ENCODE measurements around the gene DGKQ. TPM values are rescaled to one million over a fixed set of nuclear protein-coding genes. Genes with fewer than 3 reads are reported as not detected.

The DGKQ gene
- total and polyA plus RNA-seq, 2 of the 8 experiments (the other 6 are each of a cell fraction or from before 2014, with no cell fraction given) = 7.3 to 9.7 TPM

DNA sequence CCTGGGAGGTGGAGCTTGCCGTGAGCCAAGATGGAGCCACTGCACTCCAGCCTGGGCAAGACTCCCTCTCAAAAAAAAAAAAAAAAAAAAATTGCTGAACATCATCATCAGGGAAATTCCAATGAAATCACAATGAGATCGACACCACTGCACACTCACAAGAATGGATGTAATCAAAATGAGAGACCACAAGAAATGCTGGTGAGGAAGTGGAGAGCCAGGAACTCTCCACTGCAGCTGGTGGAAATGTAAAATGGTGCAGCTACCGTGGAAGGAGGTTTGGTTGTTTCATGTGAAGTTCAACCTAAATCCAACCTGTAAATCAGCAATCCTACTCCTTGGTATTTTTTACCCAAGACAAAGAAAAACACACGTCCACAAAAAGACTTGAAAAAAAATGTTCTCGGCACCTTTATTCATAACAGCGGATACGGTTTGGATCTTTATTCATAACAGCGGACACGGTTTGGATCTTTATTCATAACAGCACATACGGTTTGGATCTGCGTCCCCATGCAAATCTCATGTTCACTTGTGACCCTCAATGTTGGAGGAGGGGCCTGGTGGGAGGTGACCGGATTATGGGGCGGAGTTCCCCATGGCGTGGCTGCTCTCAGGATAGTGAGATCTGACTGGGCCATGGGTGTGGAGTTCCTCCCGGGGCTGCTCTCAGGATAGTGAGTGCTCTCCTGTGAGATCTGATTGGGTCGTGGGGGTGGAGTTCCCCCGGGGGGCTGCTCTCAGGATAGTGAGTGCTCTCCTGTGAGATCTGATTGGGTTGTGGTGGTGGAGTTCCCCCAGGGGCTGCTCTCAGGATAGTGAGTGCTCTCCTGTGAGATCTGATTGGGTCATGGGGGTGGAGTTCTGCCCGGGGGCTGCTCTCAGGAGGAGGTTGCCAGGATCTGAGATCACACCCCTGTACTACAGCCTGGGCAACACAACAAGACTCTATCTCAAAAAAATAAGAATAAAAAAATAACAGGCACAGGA is 49.0 kb downstream of the DGKQ start (continued):
- TF ChIP-seq, protein P1, sequence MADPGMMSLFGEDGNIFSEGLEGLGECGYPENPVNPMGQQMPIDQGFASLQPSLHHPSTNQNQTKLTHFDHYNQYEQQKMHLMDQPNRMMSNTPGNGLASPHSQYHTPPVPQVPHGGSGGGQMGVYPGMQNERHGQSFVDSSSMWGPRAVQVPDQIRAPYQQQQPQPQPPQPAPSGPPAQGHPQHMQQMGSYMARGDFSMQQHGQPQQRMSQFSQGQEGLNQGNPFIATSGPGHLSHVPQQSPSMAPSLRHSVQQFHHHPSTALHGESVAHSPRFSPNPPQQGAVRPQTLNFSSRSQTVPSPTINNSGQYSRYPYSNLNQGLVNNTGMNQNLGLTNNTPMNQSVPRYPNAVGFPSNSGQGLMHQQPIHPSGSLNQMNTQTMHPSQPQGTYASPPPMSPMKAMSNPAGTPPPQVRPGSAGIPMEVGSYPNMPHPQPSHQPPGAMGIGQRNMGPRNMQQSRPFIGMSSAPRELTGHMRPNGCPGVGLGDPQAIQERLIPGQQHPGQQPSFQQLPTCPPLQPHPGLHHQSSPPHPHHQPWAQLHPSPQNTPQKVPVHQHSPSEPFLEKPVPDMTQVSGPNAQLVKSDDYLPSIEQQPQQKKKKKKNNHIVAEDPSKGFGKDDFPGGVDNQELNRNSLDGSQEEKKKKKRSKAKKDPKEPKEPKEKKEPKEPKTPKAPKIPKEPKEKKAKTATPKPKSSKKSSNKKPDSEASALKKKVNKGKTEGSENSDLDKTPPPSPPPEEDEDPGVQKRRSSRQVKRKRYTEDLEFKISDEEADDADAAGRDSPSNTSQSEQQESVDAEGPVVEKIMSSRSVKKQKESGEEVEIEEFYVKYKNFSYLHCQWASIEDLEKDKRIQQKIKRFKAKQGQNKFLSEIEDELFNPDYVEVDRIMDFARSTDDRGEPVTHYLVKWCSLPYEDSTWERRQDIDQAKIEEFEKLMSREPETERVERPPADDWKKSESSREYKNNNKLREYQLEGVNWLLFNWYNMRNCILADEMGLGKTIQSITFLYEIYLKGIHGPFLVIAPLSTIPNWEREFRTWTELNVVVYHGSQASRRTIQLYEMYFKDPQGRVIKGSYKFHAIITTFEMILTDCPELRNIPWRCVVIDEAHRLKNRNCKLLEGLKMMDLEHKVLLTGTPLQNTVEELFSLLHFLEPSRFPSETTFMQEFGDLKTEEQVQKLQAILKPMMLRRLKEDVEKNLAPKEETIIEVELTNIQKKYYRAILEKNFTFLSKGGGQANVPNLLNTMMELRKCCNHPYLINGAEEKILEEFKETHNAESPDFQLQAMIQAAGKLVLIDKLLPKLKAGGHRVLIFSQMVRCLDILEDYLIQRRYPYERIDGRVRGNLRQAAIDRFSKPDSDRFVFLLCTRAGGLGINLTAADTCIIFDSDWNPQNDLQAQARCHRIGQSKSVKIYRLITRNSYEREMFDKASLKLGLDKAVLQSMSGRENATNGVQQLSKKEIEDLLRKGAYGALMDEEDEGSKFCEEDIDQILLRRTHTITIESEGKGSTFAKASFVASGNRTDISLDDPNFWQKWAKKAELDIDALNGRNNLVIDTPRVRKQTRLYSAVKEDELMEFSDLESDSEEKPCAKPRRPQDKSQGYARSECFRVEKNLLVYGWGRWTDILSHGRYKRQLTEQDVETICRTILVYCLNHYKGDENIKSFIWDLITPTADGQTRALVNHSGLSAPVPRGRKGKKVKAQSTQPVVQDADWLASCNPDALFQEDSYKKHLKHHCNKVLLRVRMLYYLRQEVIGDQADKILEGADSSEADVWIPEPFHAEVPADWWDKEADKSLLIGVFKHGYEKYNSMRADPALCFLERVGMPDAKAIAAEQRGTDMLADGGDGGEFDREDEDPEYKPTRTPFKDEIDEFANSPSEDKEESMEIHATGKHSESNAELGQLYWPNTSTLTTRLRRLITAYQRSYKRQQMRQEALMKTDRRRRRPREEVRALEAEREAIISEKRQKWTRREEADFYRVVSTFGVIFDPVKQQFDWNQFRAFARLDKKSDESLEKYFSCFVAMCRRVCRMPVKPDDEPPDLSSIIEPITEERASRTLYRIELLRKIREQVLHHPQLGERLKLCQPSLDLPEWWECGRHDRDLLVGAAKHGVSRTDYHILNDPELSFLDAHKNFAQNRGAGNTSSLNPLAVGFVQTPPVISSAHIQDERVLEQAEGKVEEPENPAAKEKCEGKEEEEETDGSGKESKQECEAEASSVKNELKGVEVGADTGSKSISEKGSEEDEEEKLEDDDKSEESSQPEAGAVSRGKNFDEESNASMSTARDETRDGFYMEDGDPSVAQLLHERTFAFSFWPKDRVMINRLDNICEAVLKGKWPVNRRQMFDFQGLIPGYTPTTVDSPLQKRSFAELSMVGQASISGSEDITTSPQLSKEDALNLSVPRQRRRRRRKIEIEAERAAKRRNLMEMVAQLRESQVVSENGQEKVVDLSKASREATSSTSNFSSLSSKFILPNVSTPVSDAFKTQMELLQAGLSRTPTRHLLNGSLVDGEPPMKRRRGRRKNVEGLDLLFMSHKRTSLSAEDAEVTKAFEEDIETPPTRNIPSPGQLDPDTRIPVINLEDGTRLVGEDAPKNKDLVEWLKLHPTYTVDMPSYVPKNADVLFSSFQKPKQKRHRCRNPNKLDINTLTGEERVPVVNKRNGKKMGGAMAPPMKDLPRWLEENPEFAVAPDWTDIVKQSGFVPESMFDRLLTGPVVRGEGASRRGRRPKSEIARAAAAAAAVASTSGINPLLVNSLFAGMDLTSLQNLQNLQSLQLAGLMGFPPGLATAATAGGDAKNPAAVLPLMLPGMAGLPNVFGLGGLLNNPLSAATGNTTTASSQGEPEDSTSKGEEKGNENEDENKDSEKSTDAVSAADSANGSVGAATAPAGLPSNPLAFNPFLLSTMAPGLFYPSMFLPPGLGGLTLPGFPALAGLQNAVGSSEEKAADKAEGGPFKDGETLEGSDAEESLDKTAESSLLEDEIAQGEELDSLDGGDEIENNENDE (IDR thresholded peaks at IDR 0.05; ENCODE audit: insufficient replicate concordance, low read length) = no peak
- TF ChIP-seq CHD2 (IDR thresholded peaks at IDR 0.05; ENCODE audit: low read length) (no peak), RBBP5 (IDR thresholded peaks at IDR 0.05; ENCODE audit: borderline replicate concordance, low read depth, low read length) (no peak)

Measured in H1 (cell line).